Right renal pelvis (tissue), 4 donors: ENCODE results near the gene PBLD. TPM values are rescaled to one million over a fixed set of nuclear protein-coding genes. Genes with fewer than 3 reads are reported as not detected.
"Not testable (repeated sequence)": the region's sequence is repeated elsewhere in the genome, so short reads cannot be mapped to it uniquely, and the experiment has no call there.

Experiments used
- DNase-seq, 4 donors: peaks; one replicate each; pipeline ENCODE4 v3.0.0-alpha.2; 2013; ENCODE audit warnings: low read depth in 4 of 4, low spot score in 3 of 4, missing footprints in 1 of 4
- polyA plus RNA-seq, 4 donors: library from polyadenylated mRNA; unstranded; fragments of 120-200 nt; gene quantifications; one replicate each; pipeline ENCODE4 v1.2.1, GENCODE V29; 2013; ENCODE audit not compliant: insufficient read length in 4 of 4

PBLD gene
- polyA plus RNA-seq, 4 donors: 61.0 to 100.0 (median 86.7) TPM

DNA sequence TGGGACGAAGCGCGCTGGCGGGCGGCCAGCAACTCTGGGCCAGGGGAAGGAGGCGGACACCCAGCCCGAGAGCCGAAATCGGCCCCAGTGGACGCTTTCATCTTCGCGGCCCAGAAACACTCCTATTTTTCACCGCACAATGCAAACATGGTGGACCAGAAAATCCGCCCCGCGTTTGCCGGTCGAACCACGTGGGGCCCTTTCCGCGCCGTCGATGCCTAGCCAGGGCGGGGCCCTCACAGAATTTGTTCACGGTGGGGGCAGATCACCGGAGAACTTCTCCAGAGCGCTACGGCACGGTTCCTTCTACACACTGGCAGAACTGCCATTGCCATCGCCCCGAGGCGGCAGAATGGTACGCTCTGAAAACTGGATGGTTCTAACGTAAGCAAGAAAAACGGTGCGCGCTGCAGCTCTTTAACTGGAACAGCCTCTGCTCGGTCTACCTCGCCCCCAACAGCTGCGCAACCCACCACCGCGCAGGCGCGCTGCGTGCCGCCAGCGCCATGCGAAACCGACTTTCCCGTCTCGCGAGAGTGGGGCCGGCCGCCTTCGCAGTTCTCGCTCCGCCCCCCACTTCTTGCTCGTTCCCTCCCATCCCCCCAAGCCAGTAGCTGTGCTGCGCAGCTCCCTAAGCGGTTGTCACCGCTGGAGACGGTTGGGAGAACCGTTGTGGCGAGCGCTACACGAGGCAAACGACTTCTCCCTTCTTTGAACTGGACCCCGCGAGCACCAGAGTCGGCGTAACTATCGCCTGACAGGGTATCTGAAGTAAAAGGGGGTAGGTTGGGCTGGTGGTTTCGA is 1.1 kb downstream of the PBLD start, which contains the start of gene HNRNPH3:
HNRNPH3 (plus strand) TSS at position 610 of the 804 bp plus-strand sequence. CDS start 5,158 bp downstream, outside the sequence.
- peak; percentile 97 to 100 (median 97) for DNase-seq

DNA sequence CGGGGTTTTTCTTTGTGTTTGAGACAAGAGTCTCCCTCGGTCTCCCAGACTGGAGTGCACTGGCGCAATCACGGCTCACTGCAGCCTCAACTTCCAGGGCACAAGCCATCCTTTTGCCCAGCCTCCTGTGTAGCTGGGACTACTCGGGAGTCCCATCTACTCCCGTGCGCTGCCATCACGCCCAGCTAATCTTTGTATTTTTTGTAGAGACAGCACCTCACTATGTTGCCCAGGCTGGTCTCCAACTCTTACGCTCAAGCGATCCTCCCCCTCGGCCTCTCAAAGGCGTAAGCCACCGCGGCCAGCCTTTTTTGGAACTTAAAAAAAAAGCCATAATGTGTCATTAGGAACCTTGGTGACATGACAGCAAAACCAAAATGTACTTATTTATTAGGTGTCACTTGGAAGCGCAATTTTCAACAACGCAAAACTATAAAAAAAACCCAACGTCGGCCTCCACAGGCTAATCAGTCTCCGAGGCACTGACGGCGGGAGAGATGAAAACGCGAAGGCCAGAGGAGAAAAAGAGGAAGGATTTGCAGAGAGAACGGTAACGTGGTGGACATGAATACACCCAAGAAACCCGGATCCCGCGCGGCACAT is 1.8 kb downstream of the PBLD start:
- DNase-seq: no peak

DNA sequence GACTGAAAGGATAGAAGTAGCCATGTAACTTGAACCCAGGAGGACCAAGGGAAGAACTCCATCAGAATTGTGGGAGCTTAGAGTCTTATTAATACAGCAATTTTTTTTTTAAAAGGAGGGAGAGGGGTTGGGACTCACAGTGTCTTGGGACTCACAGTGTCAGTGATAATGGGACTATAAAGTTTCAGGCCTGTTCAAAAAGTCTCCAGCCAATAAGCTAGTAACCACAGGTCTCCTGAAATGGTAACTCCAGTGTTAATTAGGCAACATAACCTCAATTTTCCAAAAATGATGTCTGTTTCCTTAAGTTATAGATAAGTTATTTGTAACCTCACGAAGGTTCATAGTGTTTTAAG is 3.2 kb downstream of the PBLD start:
- no peak for DNase-seq

DNA sequence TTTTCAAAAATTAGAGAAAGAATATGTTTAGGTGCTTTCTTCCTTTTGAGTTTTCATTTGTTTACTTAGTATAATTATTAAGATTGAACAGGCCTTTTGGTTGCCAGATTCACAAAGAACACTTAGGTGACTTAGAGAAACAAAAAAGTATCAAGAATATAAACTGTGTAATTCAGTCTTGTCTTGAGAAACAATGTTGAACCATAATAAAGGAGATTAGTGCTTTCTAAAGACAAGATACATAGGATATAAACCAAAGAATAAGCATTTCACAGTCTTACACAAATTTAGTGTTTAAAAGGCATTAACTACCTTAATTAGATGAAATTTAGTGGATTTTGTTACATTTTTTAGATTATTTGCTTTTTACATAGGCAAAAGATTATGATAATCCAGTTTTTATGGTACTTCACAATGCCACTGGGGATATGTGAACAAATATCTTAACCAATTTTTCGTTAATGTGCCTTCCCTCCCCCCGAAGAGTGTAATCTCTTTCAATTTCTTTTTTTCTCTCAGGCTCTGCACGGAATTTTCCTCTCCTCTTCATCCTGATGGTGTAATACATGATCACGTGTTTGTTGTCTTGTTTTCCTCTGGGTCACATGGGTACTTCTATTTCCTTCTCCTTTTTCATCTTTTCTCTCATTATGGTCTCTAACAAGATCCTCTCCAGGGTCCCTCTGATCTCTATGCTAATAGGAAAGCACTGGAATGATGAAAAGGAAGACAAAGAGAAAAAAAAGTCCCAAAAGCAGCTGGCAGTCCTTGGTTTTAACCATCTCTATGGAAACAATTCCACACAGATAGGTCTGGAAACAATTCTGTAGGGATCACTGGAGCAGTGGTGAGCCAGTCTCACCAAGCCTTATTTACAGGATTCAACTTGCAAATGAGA is 4.6 kb downstream of the PBLD start:
- DNase-seq: no peak

DNA sequence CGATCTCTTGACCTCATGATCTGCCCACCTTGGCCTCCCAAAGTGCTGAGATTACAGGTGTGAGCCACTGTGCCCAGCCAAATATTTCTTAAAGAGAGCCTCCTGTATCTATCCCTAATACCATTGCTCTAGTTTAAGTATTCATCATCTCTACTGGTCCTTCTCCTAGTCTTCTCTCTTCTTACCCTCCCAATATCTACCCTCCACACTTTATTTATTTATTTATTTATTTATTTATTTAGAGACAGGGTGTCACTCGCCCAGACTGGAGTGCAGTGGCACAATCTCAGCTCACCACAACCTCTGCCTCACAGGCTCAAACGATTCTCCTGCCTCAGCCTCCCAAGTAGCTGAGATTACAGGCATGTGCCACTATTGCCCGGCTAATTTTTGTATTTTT is 8.3 kb downstream of the PBLD start:
- DNase-seq: not testable (repeated sequence)

DNA sequence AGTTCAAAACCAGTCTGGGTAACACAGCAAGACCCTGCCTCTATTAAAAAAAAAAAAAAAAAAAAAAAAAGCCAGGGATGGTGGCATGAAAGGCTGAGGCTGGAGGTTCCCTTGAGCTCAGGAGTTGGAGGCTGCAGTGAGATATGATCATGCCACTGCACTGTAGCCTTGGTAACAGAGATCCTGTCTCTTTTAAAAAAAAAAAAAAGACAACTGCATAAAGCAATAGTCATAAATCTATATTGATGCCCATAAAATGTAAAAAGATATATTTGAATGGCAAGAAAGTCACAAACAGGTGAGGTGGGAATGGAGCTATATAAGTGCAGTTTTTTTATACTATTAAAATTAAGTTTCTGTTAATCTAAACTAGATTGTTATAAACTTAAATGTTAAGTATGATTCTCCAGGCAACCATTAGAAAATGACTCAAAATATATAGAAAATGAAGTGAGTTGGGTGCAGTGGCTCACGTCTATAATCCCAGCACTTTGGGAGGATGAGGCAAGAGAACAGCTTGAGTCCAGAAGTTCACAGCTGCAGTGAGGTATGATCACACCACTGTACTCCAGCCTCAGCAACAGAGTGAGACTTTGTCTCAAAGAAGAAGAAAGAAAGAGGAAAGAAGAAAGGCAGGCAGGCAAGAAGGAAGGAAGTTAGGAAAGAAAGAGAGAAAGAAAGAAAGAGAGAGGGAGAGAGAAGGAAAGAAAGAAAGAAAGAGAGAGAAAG is 14.2 kb downstream of the PBLD start:
- no peak for DNase-seq

DNA sequence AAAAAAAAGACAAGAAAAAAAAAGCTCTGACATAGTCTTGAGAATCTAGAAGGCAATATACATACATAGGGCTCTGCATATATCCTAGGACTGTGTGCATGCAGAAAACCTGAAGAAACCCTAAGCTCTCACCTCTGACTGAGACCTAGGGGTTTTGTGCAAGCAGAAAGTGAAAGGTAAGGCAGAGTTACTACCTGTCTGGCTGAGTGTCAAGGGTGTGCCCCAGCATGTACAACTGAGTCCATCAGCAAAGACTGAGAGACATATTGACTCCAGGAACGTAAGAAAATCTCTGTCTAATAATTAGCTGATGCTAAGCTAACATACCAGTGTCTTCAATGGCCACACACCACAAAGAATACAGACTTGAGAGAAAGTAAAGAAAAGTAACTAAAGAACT is 17.1 kb downstream of the PBLD start:
- no peak for DNase-seq

DNA sequence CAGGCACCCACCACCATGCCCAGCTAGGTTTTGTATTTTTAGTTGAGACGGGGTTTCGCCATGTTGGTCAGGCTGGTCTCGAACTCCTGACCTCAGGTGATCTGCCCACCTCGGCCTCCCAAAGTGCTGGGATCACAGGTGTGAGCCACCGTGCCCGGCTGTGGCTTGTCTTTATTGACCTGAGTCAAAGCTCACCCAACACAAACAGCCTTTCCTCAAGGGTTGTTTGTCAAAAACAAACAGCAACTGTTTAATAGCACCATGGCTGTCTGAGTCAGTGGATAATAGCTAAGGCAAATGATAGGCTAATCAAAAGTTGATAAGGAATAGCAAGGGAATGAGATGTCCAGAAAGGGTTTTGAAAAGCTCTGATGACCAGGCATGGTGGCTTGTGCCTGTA is 17.8 kb downstream of the PBLD start:
- DNase-seq: not testable (repeated sequence)

DNA sequence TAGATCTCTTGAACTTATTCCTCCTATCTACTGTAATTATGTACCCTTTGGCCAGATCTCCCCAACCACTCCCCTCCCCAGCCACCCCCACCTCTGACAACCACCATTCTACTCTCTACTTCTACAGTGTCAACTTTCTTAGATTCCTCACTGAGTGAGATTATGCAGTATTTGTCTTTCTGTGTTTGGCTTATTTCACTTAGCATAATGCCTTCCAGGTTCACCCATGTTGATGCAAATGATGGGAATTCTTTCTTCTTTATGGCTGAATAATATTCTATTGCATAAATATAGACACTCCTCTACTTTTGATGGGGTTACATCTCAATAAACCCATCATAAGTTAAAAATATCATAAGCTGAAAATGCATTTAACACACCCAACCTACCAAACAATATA is 22.2 kb downstream of the PBLD start:
- no peak for DNase-seq

DNA sequence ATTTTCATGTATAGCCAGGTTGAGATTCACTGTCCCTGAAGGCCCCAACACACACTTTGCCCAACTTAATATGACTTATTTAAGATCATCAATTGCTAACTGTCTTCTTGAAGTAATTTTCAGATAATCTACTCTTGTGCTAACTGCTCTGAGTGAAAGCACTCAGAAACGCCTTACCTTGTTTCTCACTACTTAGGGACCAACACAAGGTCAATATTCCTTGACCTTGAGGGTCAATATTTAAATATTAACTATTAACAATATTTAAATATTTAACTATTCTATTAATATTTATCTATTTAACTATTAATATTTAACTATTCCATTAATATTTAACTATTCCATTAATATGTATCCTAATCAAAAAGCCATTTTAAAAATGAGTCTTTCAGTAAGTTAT is 26.9 kb downstream of the PBLD start:
- no peak for DNase-seq

DNA sequence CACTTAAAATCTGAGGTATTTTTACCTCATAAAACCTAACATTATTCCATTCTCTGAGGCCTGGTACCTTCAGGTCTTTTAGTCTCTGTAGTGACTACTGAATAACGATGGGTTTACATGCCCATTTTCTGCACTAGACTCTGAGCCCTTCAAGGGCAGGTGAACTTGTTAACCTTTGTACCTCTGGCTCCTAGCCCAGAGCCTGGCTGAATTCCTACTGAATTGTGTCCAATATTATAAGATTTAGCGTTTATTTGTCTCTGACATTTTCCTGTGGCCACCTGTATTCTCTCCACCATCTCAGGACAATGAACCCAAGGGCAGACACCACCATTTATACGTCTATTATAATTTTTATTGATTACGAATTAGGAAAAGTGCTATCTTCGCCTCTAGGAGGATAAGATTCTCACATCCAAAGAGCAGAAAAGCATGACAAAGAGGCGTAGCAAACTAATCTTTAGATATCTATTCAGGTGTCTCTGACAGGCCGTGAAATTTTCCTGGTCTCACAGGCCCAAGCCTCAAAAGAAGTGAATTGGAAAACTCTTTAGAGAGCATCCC is 28.8 kb downstream of the PBLD start:
- no peak for DNase-seq

DNA sequence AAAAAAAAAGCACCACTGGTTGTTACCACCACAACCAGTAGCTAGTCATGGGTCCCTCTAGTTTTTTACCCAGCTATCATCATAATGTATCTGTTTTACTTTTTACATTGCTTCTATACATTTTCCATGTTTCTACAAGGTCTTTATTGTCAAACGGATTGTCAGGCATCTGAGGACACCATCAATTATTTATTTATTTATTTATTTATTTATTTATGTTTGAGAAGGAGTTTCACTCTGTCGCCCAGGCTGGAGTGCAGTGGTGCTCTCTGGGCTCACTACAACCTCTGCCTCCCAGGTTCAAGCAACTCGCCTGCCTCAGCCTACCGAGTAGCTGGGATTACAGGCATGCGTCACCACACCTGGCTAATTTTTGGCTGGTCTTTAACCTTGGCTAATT is 29.9 kb downstream of the PBLD start:
- DNase-seq: no peak

DNA sequence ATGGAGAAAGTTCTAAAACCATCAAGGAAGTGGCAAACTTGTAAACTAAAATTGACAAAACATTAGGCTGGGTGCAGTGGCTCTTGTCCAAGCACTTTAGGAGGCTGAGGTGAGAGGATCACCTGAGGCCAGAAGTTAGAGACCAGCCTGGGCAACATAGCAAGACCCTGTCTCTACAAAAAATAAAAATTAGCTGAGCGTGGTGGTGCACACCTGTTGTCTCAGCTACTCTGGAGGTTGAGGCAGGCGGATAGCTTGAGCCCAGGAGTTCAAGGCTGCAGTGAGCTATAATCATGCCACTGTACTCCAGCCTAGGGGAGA is 30.3 kb downstream of the PBLD start:
- DNase-seq: no peak

DNA sequence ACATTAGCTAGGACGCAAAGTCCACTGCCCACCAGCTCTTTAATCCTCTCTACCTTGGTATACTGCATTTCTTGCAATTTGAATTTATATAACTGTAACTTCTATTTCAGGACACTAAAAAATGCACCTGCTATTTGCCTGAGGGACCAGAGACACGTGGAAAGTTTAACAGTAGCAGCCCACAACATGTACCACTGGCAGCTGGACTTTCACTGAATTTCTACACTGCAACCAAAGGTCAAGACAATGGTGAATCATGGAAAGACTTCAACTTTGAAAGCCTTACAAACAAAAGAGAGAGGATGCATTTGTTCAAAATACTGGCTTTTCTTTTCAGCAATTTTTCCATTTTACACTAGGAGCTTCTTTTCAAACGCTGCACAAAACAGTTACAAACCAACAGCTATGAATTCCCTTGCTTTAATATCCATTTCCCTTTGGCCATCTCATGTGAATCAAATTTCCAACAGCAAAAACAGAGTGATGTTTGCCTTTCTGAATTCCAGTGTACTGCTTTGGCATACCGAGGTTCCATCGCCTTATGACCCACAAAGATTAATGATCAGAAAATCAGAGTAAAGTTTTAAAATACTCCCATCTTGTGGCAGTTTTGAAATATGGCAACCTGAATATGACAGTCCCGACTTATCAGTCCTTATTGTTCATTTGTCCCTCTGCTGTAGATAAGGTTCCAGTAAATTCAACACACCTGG is 30.8 kb downstream of the PBLD start:
- DNase-seq: no peak

DNA sequence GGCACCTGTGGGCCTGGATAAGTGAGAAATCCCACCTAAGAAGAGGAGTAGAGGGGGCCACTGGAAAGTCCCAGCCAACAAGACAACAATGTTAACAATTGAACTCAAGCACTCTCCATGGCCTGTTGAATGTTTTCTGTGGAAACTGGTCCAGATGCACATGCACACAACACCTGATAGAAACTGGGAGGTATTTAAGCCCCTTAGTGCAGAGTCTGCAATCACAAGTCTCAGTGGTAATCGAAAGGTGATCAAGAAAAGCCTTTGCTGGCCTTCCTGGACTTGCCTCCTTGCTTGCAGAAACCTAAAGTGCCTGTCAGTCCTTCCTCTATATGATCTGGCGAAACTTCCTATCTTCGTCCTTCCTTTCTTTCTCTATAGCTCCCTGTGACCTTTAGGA is 31.4 kb downstream of the PBLD start:
- DNase-seq: no peak

DNA sequence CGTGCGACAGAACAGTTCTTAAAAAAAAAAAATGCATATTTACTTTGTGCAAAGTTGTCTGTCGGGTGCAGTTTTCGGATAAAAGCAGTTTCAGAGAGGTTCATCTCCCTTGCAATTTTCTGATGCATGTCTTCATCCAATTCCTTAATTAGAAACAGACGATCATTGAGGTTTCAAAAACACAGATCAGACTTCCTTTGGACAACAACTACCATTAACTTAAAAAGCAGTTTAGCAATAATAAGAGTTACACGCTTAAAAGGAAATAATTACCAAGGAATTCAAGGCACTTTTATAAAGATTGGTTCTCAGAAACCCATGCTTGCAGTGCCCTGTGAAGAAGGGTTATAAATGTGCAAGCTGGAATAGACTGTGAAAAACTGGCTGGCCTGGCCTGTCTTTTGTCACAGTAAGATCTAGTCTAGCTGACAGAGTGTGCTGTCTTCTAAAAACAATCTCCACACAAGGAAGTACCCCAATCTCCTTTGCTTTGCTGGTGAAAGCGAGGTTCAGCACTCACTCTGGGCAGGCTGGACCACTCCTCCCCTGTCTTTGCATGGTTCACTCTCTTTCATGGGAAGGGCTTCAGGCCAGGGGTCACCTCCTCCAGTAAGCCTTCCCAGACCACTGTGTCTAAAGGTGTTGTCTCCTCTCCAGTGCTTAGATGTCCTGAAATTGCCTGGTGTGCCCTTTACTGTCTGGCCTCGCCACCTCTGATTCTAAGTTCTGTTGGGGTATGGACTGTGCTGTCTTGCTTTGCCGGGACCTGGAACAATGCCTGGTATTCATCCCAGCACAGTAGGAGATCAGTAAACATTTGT is 35.7 kb downstream of the PBLD start:
- no peak for DNase-seq

DNA sequence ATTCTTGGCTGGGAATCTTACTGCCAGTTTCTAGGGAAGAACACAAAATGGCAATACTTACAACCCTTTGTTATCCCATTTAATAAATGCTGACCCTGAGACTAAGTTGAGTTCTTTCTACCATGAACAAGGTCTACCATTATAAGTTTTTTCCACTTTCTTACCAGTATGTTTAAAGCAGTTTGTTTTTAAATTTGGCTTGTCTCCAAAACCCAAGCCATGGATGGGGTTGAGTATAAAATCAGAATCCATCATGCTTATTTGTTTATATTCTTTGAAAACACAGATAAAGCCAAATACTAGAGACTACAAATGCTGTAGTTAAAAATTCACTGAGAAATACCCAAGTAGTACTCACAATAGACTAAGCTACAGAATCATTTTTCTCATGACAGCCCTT is 42.0 kb downstream of the PBLD start:
- DNase-seq: no peak

DNA sequence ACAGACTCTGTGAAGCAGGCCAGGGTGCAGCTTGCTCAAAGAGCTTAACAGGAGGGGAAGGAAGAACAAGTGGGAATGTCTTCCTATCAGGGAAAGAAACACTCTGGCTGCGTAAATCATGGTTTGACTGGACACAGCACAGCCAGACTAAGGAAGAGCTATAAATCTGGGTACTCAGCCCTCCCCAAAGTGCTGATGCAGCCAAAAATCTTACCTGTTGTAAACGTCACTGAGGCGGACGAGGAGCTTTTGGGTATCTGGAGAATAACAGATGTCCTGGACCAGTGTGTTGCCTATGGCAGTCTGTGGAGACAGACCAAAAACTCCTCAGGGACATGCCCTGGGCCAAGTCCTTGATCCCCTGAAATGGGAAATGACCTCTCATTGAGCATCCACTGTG is 44.0 kb downstream of the PBLD start:
- no peak for DNase-seq
